OCI-LY7 (cell line): Measurements from ENCODE around the gene MUC3A.

ENCODE experiments used
- CTCF ChIP-seq: fragments of 200-600 bp; sonication (generic); conservative IDR thresholded peaks from 2 replicates; pipeline ENCODE4 v1.5.1; 2014; ENCODE audit warnings: mild to moderate bottlenecking, antibody characterized with exemption, low read length, moderate library complexity, mixed read lengths
- EZH2phosphoT487 ChIP-seq: fragments of 200-600 bp; sonication (generic); IDR thresholded peaks from 2 replicates; pipeline ENCODE4 v1.6.1; 2018; ENCODE audit warnings: low read depth, borderline replicate concordance, mild to moderate bottlenecking, mixed run types, antibody characterized with exemption, low read length, moderate library complexity, mixed read lengths

- TF ChIP-seq CTCF (no peak), EZH2phosphoT487 (no peak)
Measured at GRCh38 chr7:101009629-101010028, 60.3 kb downstream of the MUC3A start.
